NCI-H446 treated with DMSO at 0.1 percent for 48 hours (cell line): ENCODE measurements around the gene GNA12.

ENCODE experiments used
- DNase-seq: peaks from one replicate; lab custom pipeline; 2025; lab: John Stamatoyannopoulos, UW

Gene GNA12

GRCh38 chr7:2838451-2838850 is 5.7 kb downstream of the GNA12 start:
- DNase-seq: no peak

GRCh38 chr7:2837496-2837895 is 6.6 kb downstream of the GNA12 start:
- no peak for DNase-seq

GRCh38 chr7:2834748-2835441 is 9.2 kb downstream of the GNA12 start:
- no peak for DNase-seq

GRCh38 chr7:2833083-2833910 is 10.8 kb downstream of the GNA12 start:
- DNase-seq: no peak

GRCh38 chr7:2832461-2832860 is 11.6 kb downstream of the GNA12 start:
- DNase-seq: no peak

GRCh38 chr7:2830609-2831376 is 13.3 kb downstream of the GNA12 start:
- no peak for DNase-seq

GRCh38 chr7:2829040-2829439 is 15.1 kb downstream of the GNA12 start:
- DNase-seq: no peak

GRCh38 chr7:2826771-2827170 is 17.3 kb downstream of the GNA12 start:
- DNase-seq: no peak

GRCh38 chr7:2825559-2826227 is 18.4 kb downstream of the GNA12 start:
- DNase-seq: no peak

GRCh38 chr7:2824678-2825461 is 19.2 kb downstream of the GNA12 start:
- no peak for DNase-seq

GRCh38 chr7:2824026-2824677 is 20.0 kb downstream of the GNA12 start:
- DNase-seq: no peak

GRCh38 chr7:2823130-2823529 is 21.0 kb downstream of the GNA12 start:
- DNase-seq: no peak

GRCh38 chr7:2821842-2822507 is 22.1 kb downstream of the GNA12 start:
- DNase-seq: no peak

- no peak for DNase-seq
These were observed 22.8 kb downstream of the GNA12 start for GRCh38 chr7:2821161-2821841.

GRCh38 chr7:2820508-2820934 is 23.6 kb downstream of the GNA12 start:
- no peak for DNase-seq

GRCh38 chr7:2819954-2820397 is 24.1 kb downstream of the GNA12 start:
- no peak for DNase-seq

- no peak for DNase-seq
These were observed 24.8 kb downstream of the GNA12 start for GRCh38 chr7:2819161-2819953.

- DNase-seq: no peak
These were observed 25.5 kb downstream of the GNA12 start for GRCh38 chr7:2818653-2819052.

- DNase-seq: no peak
These were observed 26.0 kb downstream of the GNA12 start for GRCh38 chr7:2818121-2818520.
